ENCODE results near the gene PDK2.

- no peak for TF ChIP-seq GLIS3 (CRISPR knock-in tag; IDR thresholded peaks at IDR 0.05)
- no peak for TF ChIP-seq ZNF8 (CRISPR knock-in tag; IDR thresholded peaks at IDR 0.05)
- TF ChIP-seq CSDC2 (CRISPR knock-in tag; IDR thresholded peaks at IDR 0.05): no peak
- no peak for TF ChIP-seq ISL1 (CRISPR knock-in tag; IDR thresholded peaks at IDR 0.05)
- TF ChIP-seq BACH2 (CRISPR knock-in tag; IDR thresholded peaks at IDR 0.05; ENCODE audit: borderline replicate concordance): no peak
- TF ChIP-seq ZC3H10 (CRISPR knock-in tag; IDR thresholded peaks at IDR 0.05): no peak
- TF ChIP-seq PATZ1 (CRISPR knock-in tag; IDR thresholded peaks at IDR 0.05; ENCODE audit: borderline replicate concordance): no peak
- TF ChIP-seq TSHZ2 (CRISPR knock-in tag; IDR thresholded peaks at IDR 0.05): no peak
- no peak for TF ChIP-seq ARNTL (CRISPR knock-in tag; IDR thresholded peaks at IDR 0.05; ENCODE audit: borderline replicate concordance, low read depth)
- no peak for TF ChIP-seq CSRNP3 (CRISPR knock-in tag; IDR thresholded peaks at IDR 0.05)
These were observed 25.5 kb downstream of the PDK2 start for GRCh38 chr17:50120475-50121253.

All from SK-N-SH treated with all-trans-retinoic acid at 6 μM for 48 hours (cell line).